DOHH2 (cell line): Measurements from ENCODE around the gene FXN.

ENCODE experiments used
- CTCF ChIP-seq: fragments of 200-600 bp; sonication (generic); IDR thresholded peaks from one replicate; pipeline ENCODE4 v1.5.1; 2014; ENCODE audit warnings: antibody characterized with exemption, mild to moderate bottlenecking, low read depth, low read length; ENCODE audit not compliant: poor library complexity, severe bottlenecking
- EZH2phosphoT487 ChIP-seq: fragments of 200-600 bp; sonication (generic); IDR thresholded peaks from 2 replicates; pipeline ENCODE4 v1.6.1; 2017; ENCODE audit warnings: borderline replicate concordance, mild to moderate bottlenecking, antibody characterized with exemption, low read length, moderate library complexity, mixed read lengths

- TF ChIP-seq EZH2phosphoT487, result no peak
- TF ChIP-seq CTCF, result no peak
These were observed 22.7 kb upstream of the FXN start for GRCh38 chr9:69012696-69013381.
